SU-DHL-6 (cell line): ENCODE measurements around the gene GABRA4.

Experiments
- H2AFZ ChIP-seq: fragments of 200-600 bp; sonication (generic); 2 replicates; pipeline ENCODE4 v1.6.1; 2014; ENCODE audit warnings: low read depth, mild to moderate bottlenecking, moderate library complexity, mixed read lengths, antibody characterized with exemption, low read length; ENCODE audit not compliant: severe bottlenecking
- H3F3A ChIP-seq: fragments of 200-600 bp; shearing (Covaris generic); 2 replicates; pipeline ENCODE4 v1.6.0; 2016; ENCODE audit warnings: antibody characterized with exemption, mild to moderate bottlenecking; ENCODE audit not compliant: insufficient read depth
- H3K27ac ChIP-seq: fragments of 200-600 bp; sonication (generic); 2 replicates; pipeline ENCODE4 v1.5.1; 2016; ENCODE audit warnings: low read depth, mild to moderate bottlenecking, low read length, moderate library complexity, mixed read lengths
- H3K27me3 ChIP-seq: fragments of 200-600 bp; sonication (generic), shearing (Covaris generic); 2 replicates; pipeline ENCODE4 v1.6.0; 2014; ENCODE audit warnings: mild to moderate bottlenecking, low read length
- H3K36me3 ChIP-seq: fragments of 200-600 bp; sonication (generic); 2 replicates; pipeline ENCODE4 v1.6.1; 2014; ENCODE audit warnings: mild to moderate bottlenecking, low read length, mixed read lengths
- H3K4me2 ChIP-seq: fragments of 300-600, 200-600 bp; shearing (Covaris generic), sonication (generic); 2 replicates; pipeline ENCODE4 v1.6.0; 2014; ENCODE audit warnings: low read length, low read depth, mild to moderate bottlenecking; ENCODE audit not compliant: poor library complexity, severe bottlenecking
- H3K4me3 ChIP-seq: fragments of 200-600 bp; sonication (generic); 2 replicates; pipeline ENCODE4 v1.5.1; 2014; ENCODE audit warnings: antibody characterized with exemption, low read length, mild to moderate bottlenecking, mixed read lengths; ENCODE audit not compliant: insufficient read depth, poor library complexity, severe bottlenecking
- H3K79me2 ChIP-seq: fragments of 200-600 bp; sonication (generic); 2 replicates; pipeline ENCODE4 v1.6.1; 2014; ENCODE audit warnings: mild to moderate bottlenecking, low read length, moderate library complexity; ENCODE audit not compliant: insufficient read depth
- H3K9ac ChIP-seq: fragments of 200-600 bp; sonication (generic); 2 replicates; pipeline ENCODE4 v1.7.0; 2014; ENCODE audit warnings: mild to moderate bottlenecking, low read length
- H3K9me2 ChIP-seq: fragments of 200-600 bp; sonication (generic); replicated peaks from 2 replicates; pipeline ENCODE4 v1.6.1; 2014; ENCODE audit warnings: low read length; ENCODE audit not compliant: insufficient read depth
- H3K9me3 ChIP-seq: fragments of 200-600 bp; sonication (generic); 2 replicates; pipeline ENCODE4 v1.6.1; 2014; ENCODE audit warnings: low read length, mixed read lengths; ENCODE audit not compliant: insufficient read depth
- H4K20me1 ChIP-seq: fragments of 200-600 bp; sonication (generic); 2 replicates; pipeline ENCODE4 v1.6.1; 2014; ENCODE audit warnings: low read depth, mild to moderate bottlenecking, antibody characterized with exemption, low read length, moderate library complexity, mixed read lengths
- CTCF ChIP-seq: fragments of 200-600 bp; sonication (generic); IDR thresholded peaks from one replicate; pipeline ENCODE4 v1.5.1; 2017; ENCODE audit warnings: antibody characterized with exemption, mild to moderate bottlenecking, low read length, moderate library complexity; ENCODE audit not compliant: insufficient read depth, poor library complexity, severe bottlenecking
- EZH2phosphoT487 ChIP-seq: fragments of 200-600 bp; sonication (generic), shearing (Covaris generic); conservative IDR thresholded peaks from 2 replicates; pipeline ENCODE4 v1.6.1; 2018; ENCODE audit warnings: mild to moderate bottlenecking, antibody characterized with exemption, low read length, moderate library complexity, mixed read lengths

Gene GABRA4

DNA sequence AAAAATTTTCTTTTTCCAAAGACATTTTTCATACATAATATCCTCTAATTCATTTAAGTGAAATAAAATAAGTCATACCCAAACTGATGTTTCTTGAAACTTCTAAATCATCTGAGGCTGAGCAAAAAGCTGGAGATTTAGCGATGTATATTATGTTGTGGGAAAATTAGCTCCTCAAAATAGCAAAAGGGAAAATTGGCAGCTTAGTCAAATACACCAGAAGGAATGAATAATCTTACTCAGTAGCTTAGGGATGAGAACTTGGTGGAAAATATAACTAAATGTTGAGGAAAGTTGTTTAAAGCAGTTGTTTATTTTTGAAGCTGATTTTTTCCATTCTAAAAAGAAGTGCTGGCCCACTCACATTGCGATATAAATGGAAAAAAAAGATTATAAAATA is 40.9 kb downstream of the GABRA4 start:
- no peaks in the 10 kb centered on the region for H3K9me3 ChIP-seq
- no peak overlapping the region for H3K27ac ChIP-seq
- H3K9ac ChIP-seq, result no peak overlapping the region
- H3K4me3 ChIP-seq, result no peak overlapping the region
- H3K36me3 ChIP-seq, result no peaks in the 10 kb centered on the region
- H3F3A ChIP-seq, result no peaks in the 10 kb centered on the region
- H3K9me2 ChIP-seq, result no peaks in the 10 kb centered on the region
- no peaks in the 10 kb centered on the region for H3K79me2 ChIP-seq
- no peaks in the 10 kb centered on the region for H4K20me1 ChIP-seq
- TF ChIP-seq CTCF (no peak), EZH2phosphoT487 (no peak)
- H2AFZ ChIP-seq, result no peak overlapping the region
- H3K4me2 ChIP-seq, result no peak overlapping the region
- no peaks in the 10 kb centered on the region; the same call in 1 of the 2 replicates for H3K27me3 ChIP-seq

GRCh38 chr4:46950826-46951225 is 42.6 kb downstream of the GABRA4 start:
- TF ChIP-seq EZH2phosphoT487, result no peak
- TF ChIP-seq CTCF, result no peak
- H3K9me2 ChIP-seq, result no peaks in the 10 kb centered on the region
- no peaks in the 10 kb centered on the region for H4K20me1 ChIP-seq
- no peak overlapping the region for H3K9ac ChIP-seq
- no peaks in the 10 kb centered on the region for H3K9me3 ChIP-seq
- H3K27me3 ChIP-seq, result no peaks in the 10 kb centered on the region; the same call in 1 of the 2 replicates
- H3K4me2 ChIP-seq, result no peak overlapping the region
- H3K36me3 ChIP-seq, result no peaks in the 10 kb centered on the region
- no peaks in the 10 kb centered on the region for H3F3A ChIP-seq
- H3K79me2 ChIP-seq, result no peaks in the 10 kb centered on the region
- H3K27ac ChIP-seq, result no peak overlapping the region
- H2AFZ ChIP-seq, result no peak overlapping the region
- H3K4me3 ChIP-seq, result no peak overlapping the region

DNA sequence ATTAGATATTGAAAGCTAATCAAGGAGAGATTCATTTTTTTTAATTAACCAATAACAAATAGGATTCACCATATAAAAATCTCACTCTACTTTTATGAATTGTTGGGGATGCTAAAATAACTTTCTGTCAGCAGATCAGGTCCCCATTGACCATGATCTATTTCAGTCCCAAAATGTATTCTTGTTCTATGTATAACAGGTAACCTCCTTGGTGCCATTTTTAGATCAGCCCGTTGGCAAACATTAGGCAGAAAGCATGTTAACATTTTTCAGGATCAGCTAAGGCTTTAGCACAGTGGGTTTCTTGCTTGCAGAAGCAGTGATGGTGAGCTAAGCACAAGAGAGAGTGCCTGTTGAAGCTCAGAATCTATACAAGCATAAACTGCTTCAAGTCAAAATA is 43.6 kb downstream of the GABRA4 start:
- H3K27me3 ChIP-seq, result no peaks in the 10 kb centered on the region; the same call in 1 of the 2 replicates
- H3K9ac ChIP-seq, result no peak overlapping the region
- no peaks in the 10 kb centered on the region for H3K9me2 ChIP-seq
- H3K9me3 ChIP-seq, result no peaks in the 10 kb centered on the region
- TF ChIP-seq CTCF (no peak), EZH2phosphoT487 (no peak)
- no peak overlapping the region for H3K27ac ChIP-seq
- H3F3A ChIP-seq, result no peaks in the 10 kb centered on the region
- H3K79me2 ChIP-seq, result no peaks in the 10 kb centered on the region
- no peak overlapping the region for H3K4me3 ChIP-seq
- no peak overlapping the region for H3K4me2 ChIP-seq
- no peak overlapping the region for H2AFZ ChIP-seq
- no peaks in the 10 kb centered on the region for H4K20me1 ChIP-seq
- no peaks in the 10 kb centered on the region for H3K36me3 ChIP-seq

DNA sequence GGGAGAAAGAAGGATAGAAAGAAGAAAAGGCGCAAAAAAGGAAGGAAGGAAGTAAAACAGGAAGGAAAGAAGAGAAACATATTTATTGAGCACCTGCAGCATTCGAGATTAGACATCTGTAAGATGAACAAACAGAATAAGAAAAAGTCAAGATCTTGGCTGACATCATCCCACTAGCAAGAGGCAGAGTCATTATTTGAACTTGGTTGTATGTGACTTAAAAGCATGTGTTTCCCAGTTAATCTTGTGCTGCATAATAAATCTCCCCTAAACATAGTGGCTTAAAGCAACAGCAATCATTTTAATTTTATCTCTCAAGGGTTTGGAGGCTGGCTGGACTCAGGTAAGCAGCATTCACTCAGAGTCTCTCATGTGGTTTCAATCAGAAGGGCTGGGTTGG is 45.8 kb downstream of the GABRA4 start:
- Histone ChIP-seq H3K9me3 (no peaks in the 10 kb centered on the region), H3K36me3 (no peaks in the 10 kb centered on the region), H3K79me2 (no peaks in the 10 kb centered on the region), H3K27ac (no peak overlapping the region), H3K4me3 (no peak overlapping the region), H4K20me1 (no peaks in the 10 kb centered on the region), H2AFZ (no peak overlapping the region), H3K4me2 (no peak overlapping the region), H3F3A (no peaks in the 10 kb centered on the region), H3K27me3 (no peaks in the 10 kb centered on the region), H3K9me2 (no peaks in the 10 kb centered on the region), H3K9ac (no peak overlapping the region)
- TF ChIP-seq EZH2phosphoT487 (no peak), CTCF (no peak)
